Liver (tissue), 9 donors: Measurements from ENCODE around the gene CITED2. TPM values are rescaled to one million over a fixed set of nuclear protein-coding genes. Genes with fewer than 3 reads are reported as not detected.

ENCODE experiments used
- DNase-seq: peaks from one replicate; pipeline ENCODE4 v3.0.0-alpha.2; 2017; ENCODE audit warnings: low spot score
- H3K27ac ChIP-seq, 2 donors: one replicate each; pipeline ENCODE4 v1.7.0; 2013; ENCODE audit warnings: inconsistent platforms in 2 of 2, low read length in 2 of 2, control low read depth in 1 of 2, low read depth in 1 of 2, mild to moderate bottlenecking in 1 of 2
- H3K27me3 ChIP-seq, 4 donors: one replicate each; pipeline versions ENCODE4 v1.6.1 to v1.7.0; 2013; ENCODE audit warnings: low read length in 3 of 4, inconsistent platforms in 1 of 4, mild to moderate bottlenecking in 1 of 4, moderate library complexity in 1 of 4; ENCODE audit not compliant: control insufficient read depth in 4 of 4, insufficient read depth in 4 of 4
- H3K36me3 ChIP-seq, 4 donors: one replicate each; pipeline versions ENCODE4 v1.6.1 to v1.7.0; 2013; ENCODE audit warnings: low read length in 3 of 4, mild to moderate bottlenecking in 3 of 4, low read depth in 1 of 4, moderate library complexity in 1 of 4; ENCODE audit not compliant: control insufficient read depth in 4 of 4, insufficient read depth in 3 of 4
- H3K4me1 ChIP-seq, 4 donors: one replicate each; pipeline versions ENCODE4 v1.6.1 to v1.7.0; 2013; ENCODE audit warnings: low read length in 3 of 4, mild to moderate bottlenecking in 3 of 4, moderate library complexity in 1 of 4; ENCODE audit not compliant: control insufficient read depth in 4 of 4, insufficient read depth in 4 of 4
- H3K4me3 ChIP-seq, 3 donors: one replicate each; pipeline versions ENCODE4 v1.6.1 to v1.7.0; 2013; ENCODE audit warnings: low read length in 3 of 3, control low read depth in 1 of 3, low read depth in 1 of 3, mild to moderate bottlenecking in 1 of 3
- H3K9ac ChIP-seq, 2 donors: one replicate each; pipeline ENCODE4 v1.7.0; 2013; ENCODE audit warnings: low read length in 2 of 2, mild to moderate bottlenecking in 2 of 2, moderate library complexity in 2 of 2, control low read depth in 1 of 2, low read depth in 1 of 2
- H3K9me3 ChIP-seq, 4 donors: one replicate each; pipeline versions ENCODE4 v1.6.1 to v1.7.0; 2013; ENCODE audit warnings: low read length in 3 of 4; ENCODE audit not compliant: control insufficient read depth in 4 of 4
- ATF3 ChIP-seq: IDR thresholded peaks from 2 replicates; pipeline ENCODE4 v1.6.1; 2016; ENCODE audit warnings: antibody characterized with exemption
- CTCF ChIP-seq: fragments of 150-350 bp; IDR thresholded peaks from 2 replicates; pipeline ENCODE4 v1.5.1; 2017; ENCODE audit warnings: improper control_type of control experiment, low read depth, low read length; ENCODE audit not compliant: missing input control
- EGR1 ChIP-seq, 2 donors: IDR thresholded peaks; 2 replicates each; pipeline ENCODE4 v1.6.1; 2016 to 2018; ENCODE audit warnings: antibody characterized with exemption in 2 of 2, low read depth in 2 of 2
- FOXA1 ChIP-seq: IDR thresholded peaks from 2 replicates; pipeline ENCODE4 v1.6.1; 2016; ENCODE audit warnings: antibody characterized with exemption
- GABPA ChIP-seq, 2 donors: IDR thresholded peaks in 1 of 2; conservative IDR thresholded peaks in 1 of 2; 2 replicates each; pipeline ENCODE4 v1.6.1; 2016; ENCODE audit warnings: antibody characterized with exemption in 2 of 2, mild to moderate bottlenecking in 1 of 2, moderate library complexity in 1 of 2
- HNF4A ChIP-seq, 2 donors: conservative IDR thresholded peaks; 2 replicates each; pipeline ENCODE4 v1.6.1; 2016; ENCODE audit warnings: antibody characterized with exemption in 2 of 2, mild to moderate bottlenecking in 2 of 2
- HNF4G ChIP-seq: IDR thresholded peaks from 2 replicates; pipeline ENCODE4 v1.6.1; 2016; ENCODE audit warnings: antibody characterized with exemption
- JUND ChIP-seq, 2 donors: IDR thresholded peaks; 2 replicates each; pipeline ENCODE4 v1.6.1; 2016; ENCODE audit warnings: antibody characterized with exemption in 2 of 2
- MAX ChIP-seq: IDR thresholded peaks from 2 replicates; pipeline ENCODE4 v1.6.1; 2016; ENCODE audit warnings: antibody characterized with exemption
- NR2F2 ChIP-seq: IDR thresholded peaks from 2 replicates; pipeline ENCODE4 v1.6.1; 2016; ENCODE audit warnings: antibody characterized with exemption
- RAD21 ChIP-seq, 2 donors: IDR thresholded peaks; 2 replicates each; pipeline ENCODE4 v1.6.1; 2016; ENCODE audit warnings: antibody characterized with exemption in 2 of 2, mild to moderate bottlenecking in 2 of 2
- REST ChIP-seq: IDR thresholded peaks from 2 replicates; pipeline ENCODE4 v1.6.1; 2016; ENCODE audit warnings: antibody characterized with exemption, mild to moderate bottlenecking
- RXRA ChIP-seq, 2 donors: IDR thresholded peaks; 2 replicates each; pipeline ENCODE4 v1.6.1; 2017 to 2018; ENCODE audit warnings: antibody characterized with exemption in 2 of 2, mild to moderate bottlenecking in 1 of 2
- TAF1 ChIP-seq: conservative IDR thresholded peaks from 2 replicates; pipeline ENCODE4 v1.6.1; 2016; ENCODE audit warnings: antibody characterized with exemption, mild to moderate bottlenecking
- YY1 ChIP-seq: IDR thresholded peaks from 2 replicates; pipeline ENCODE4 v1.6.1; 2016; ENCODE audit warnings: antibody characterized with exemption, mild to moderate bottlenecking
- ZBTB33 ChIP-seq: IDR thresholded peaks from 2 replicates; pipeline ENCODE4 v1.6.1; 2016; ENCODE audit warnings: antibody characterized with exemption
- polyA plus RNA-seq, 2 donors: library from polyadenylated mRNA; stranded (reverse) in 1 of 2; unstranded in 1 of 2; fragments of 200-250 nt in 1 of 2; fragments of >200 nt in 1 of 2; fragmentation: Nextera tagmentation in 1 of 2; extraction: Ambion mirVana in 1 of 2; gene quantifications; one replicate each; pipeline versions ENCODE4 v1.2.1 to v1.2.3, GENCODE V29; 2013 to 2015
- total RNA-seq, 2 donors: library from RNA; depleted of rRNA; stranded (reverse); fragments of >200 nt; gene quantifications; one replicate each; pipeline ENCODE4 v1.2.3, GENCODE V29; 2014
- donor health status: healthy.
- donor health status: healthy.
- donor health status: healthy.
- donor health status: healthy.
- donor health status: healthy.

CITED2 gene
- total and polyA plus RNA-seq, 4 donors = 9.9 to 57.1 (median 22.5) TPM

- TF ChIP-seq HNF4A (conservative IDR thresholded peaks at IDR 0.05) = peak; percentile 80 to 89
- TF ChIP-seq MAX = peak; percentile 31
- no peak for TF ChIP-seq NR2F2
Measured at GRCh38 chr6:139378882-139379341, 4.5 kb upstream of the CITED2 start (continued).

DNA sequence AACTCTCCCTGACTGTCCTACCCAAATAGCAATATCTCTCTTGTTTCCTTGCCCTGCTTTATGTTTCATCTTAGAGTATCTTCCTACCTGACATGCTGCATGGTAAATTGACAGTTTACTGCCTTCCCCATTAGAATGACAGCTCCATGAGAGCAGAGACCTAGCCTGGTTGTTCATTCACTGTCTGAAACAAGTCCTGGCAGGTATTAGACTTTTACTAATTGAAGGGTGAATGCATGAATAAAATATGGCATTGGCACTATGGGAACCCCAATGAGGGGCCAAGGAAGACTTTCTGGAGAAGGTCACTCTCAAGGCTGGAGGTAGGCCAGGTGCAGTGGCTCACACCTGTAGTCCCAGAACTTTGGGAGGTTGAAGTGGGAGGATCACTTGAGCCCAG is 3.8 kb upstream of the CITED2 start:
- TF ChIP-seq ATF3 (no peak), CTCF (no peak), TAF1 (no peak), REST (no peak), RAD21 (IDR thresholded peaks at IDR 0.05) (no peak), RXRA (IDR thresholded peaks at IDR 0.05) (no peak), YY1 (no peak), EGR1 (IDR thresholded peaks at IDR 0.05; ENCODE audit: low read depth in 2 of 2) (no peak), HNF4G (no peak), FOXA1 (no peak), NR2F2 (no peak), ZBTB33 (no peak), HNF4A (conservative IDR thresholded peaks at IDR 0.05) (no peak), JUND (IDR thresholded peaks at IDR 0.05) (no peak), GABPA (IDR thresholded peaks at IDR 0.05 in 1 of 2, conservative IDR thresholded peaks at IDR 0.05 in 1 of 2) (no peak)

More for the DNA sequence above, 3.8 kb upstream of the CITED2 start:
- no peaks in the 10 kb centered on the region for H3K9me3 ChIP-seq
- no peak overlapping the region for H3K4me3 ChIP-seq
- peaks cover 0 to 3% (median 0%) of the 10 kb centered on the region in 4 donors for H3K36me3 ChIP-seq
- peaks cover 3 to 18% (median 12%) of the 10 kb centered on the region in 4 donors for H3K4me1 ChIP-seq
- DNase-seq = no peak
- H3K27me3 ChIP-seq = no peaks in the 10 kb centered on the region
- no peak overlapping the region for H3K9ac ChIP-seq
- H3K27ac ChIP-seq = peak overlapping the region; percentile 56 to 72
